ENCODE results near the gene ZNF488. TPM values are rescaled to one million over a fixed set of nuclear protein-coding genes. Genes with fewer than 3 reads are reported as not detected.

The ZNF488 gene
- total RNA-seq, 1 donor from 2014 or later: 0.29 TPM

GRCh38 chr10:47323087-47323486 lies 61.0 kb downstream of the ZNF488 start:
- H3K4me3 ChIP-seq (ENCODE audit: low read depth, low read length): no peak overlapping the region
- no peak for TF ChIP-seq CTCF (IDR thresholded peaks at IDR 0.05; ENCODE audit: insufficient read depth, low read length, poor library complexity, severe bottlenecking)
- no peak for DNase-seq (ENCODE audit: low read depth)

GRCh38 chr10:47322300-47323061 lies 61.6 kb downstream of the ZNF488 start, which contains the start of gene GDF2:
Gene GDF2 (plus strand): TSS chr10:47322454. CDS start chr10:47322669, 215 bp downstream.
- Histone ChIP-seq H3K36me3 (ENCODE audit: control insufficient read depth, insufficient read depth, low read length) (no peaks in the 10 kb centered on the region), H3K27me3 (ENCODE audit: control insufficient read depth, insufficient read depth, low read length) (peaks cover 7% of the 10 kb centered on the region), H3K4me3 (ENCODE audit: low read depth, low read length) (no peak within 1 kb of the TSS)
- DNase-seq (ENCODE audit: low read depth): no peak
- no peak for TF ChIP-seq CTCF (IDR thresholded peaks at IDR 0.05; ENCODE audit: insufficient read depth, low read length, poor library complexity, severe bottlenecking)

More at GRCh38 chr10:47323087-47323486, 61.0 kb downstream of the ZNF488 start:
- H3K36me3 ChIP-seq (ENCODE audit: control insufficient read depth, insufficient read depth, low read length): no peaks in the 10 kb centered on the region
- H3K27me3 ChIP-seq (ENCODE audit: control insufficient read depth, insufficient read depth, low read length): peaks cover 7% of the 10 kb centered on the region

DNA sequence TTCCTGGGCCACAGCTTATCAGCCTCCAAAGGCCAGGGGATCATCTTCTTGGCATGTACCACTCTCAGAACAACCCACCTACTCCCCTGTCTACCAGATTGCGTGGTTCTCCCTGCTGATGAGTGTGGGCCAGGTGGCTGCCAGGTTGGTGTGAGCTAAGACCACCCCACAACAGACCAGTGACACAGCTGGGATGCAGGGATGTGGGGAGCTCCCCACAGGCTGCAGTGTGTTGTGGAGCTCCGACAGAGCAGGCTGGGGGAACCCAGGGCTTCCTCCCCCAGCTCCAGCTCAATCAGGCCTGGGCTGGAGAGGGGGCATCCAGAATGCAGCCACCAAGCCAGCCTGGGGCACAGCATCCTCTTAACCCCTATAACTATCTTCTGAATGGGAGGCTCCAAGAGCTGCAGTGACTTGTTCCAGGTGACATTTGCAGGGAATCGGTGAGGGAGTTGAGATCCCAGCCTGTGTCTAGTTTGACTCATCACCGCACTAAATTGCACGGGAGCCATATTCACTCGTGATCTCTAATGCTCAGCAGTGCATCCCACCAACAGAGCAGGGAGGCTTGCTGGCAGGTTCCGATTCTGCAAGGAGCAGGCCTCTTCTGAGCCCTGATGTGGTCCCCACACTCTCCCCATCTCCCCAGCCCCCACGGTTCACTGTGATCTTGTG lies 62.4 kb downstream of the ZNF488 start:
- DNase-seq (ENCODE audit: low read depth): no peak

GRCh38 chr10:47320812-47321211 lies 63.3 kb downstream of the ZNF488 start:
- DNase-seq (ENCODE audit: low read depth): no peak
- H3K36me3 ChIP-seq (ENCODE audit: control insufficient read depth, insufficient read depth, low read length): no peaks in the 10 kb centered on the region
- no peak overlapping the region for H3K4me3 ChIP-seq (ENCODE audit: low read depth, low read length)

More for the DNA sequence above, 62.4 kb downstream of the ZNF488 start:
- Histone ChIP-seq H3K27me3 (ENCODE audit: control insufficient read depth, insufficient read depth, low read length) (peaks cover 12% of the 10 kb centered on the region), H3K4me3 (ENCODE audit: low read depth, low read length) (no peak overlapping the region), H3K36me3 (ENCODE audit: control insufficient read depth, insufficient read depth, low read length) (no peaks in the 10 kb centered on the region)
- TF ChIP-seq CTCF (IDR thresholded peaks at IDR 0.05; ENCODE audit: insufficient read depth, low read length, poor library complexity, severe bottlenecking): no peak

GRCh38 chr10:47319784-47320183 lies 64.3 kb downstream of the ZNF488 start:
- DNase-seq (ENCODE audit: low read depth): no peak
- Histone ChIP-seq H3K36me3 (ENCODE audit: control insufficient read depth, insufficient read depth, low read length) (no peaks in the 10 kb centered on the region), H3K4me3 (ENCODE audit: low read depth, low read length) (no peak overlapping the region), H3K27me3 (ENCODE audit: control insufficient read depth, insufficient read depth, low read length) (peaks cover 12% of the 10 kb centered on the region)
- no peak for TF ChIP-seq CTCF (IDR thresholded peaks at IDR 0.05; ENCODE audit: insufficient read depth, low read length, poor library complexity, severe bottlenecking)

More at GRCh38 chr10:47320812-47321211, 63.3 kb downstream of the ZNF488 start:
- peaks cover 12% of the 10 kb centered on the region for H3K27me3 ChIP-seq (ENCODE audit: control insufficient read depth, insufficient read depth, low read length)
- TF ChIP-seq CTCF (IDR thresholded peaks at IDR 0.05; ENCODE audit: insufficient read depth, low read length, poor library complexity, severe bottlenecking): no peak

Measured in kidney epithelial cell (primary cell).